ENCODE measurements around the gene COLQ. TPM values are rescaled to one million over a fixed set of nuclear protein-coding genes. Genes with fewer than 3 reads are reported as not detected.

Gene COLQ
- total and polyA plus RNA-seq, 2 experiments from 2014 or later: 0.32 to 0.93 TPM

DNA sequence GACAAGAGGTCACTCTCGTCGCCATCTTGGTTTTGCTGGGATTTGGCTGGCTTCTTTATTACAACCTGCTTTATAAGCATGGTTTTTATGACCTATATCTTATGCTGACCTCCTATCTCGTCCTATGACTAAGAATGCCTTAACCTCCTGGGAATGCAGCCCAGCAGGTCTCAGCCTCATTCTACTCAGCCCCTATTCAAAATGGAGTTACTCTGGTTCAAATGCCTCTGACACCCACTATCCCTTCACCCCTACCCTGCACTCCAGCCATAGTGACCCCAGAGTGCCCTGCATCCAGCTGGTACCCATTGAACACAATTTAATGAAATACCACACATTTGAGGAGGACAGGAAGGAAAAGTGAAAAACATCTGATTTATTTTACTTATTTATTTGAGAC is 117.5 kb downstream of the COLQ start:
- H3K4me3 ChIP-seq: no peak overlapping the region
- H4K20me1 ChIP-seq (ENCODE audit: insufficient read depth): no peaks in the 10 kb centered on the region
- no peak overlapping the region for H3K27ac ChIP-seq
- in situ Hi-C loops (cut with MboI): no loop called here
- no peaks in the 10 kb centered on the region for H3K36me3 ChIP-seq (ENCODE audit: low read depth)
- H3K4me1 ChIP-seq (ENCODE audit: insufficient read depth): no peaks in the 10 kb centered on the region
- H3K9me3 ChIP-seq (ENCODE audit: low read depth): no peaks in the 10 kb centered on the region
- H2AFZ ChIP-seq: no peak overlapping the region
- H3K27me3 ChIP-seq (replicated peaks; ENCODE audit: insufficient read depth): no peaks in the 10 kb centered on the region
- H3F3A ChIP-seq (ENCODE audit: insufficient read depth): no peaks in the 10 kb centered on the region
- no peak overlapping the region for H3K9ac ChIP-seq
- no peaks in the 10 kb centered on the region for H3K9me2 ChIP-seq (ENCODE audit: insufficient read depth)
- DNase-seq: no peak
- no peak overlapping the region for H3K4me2 ChIP-seq (ENCODE audit: unreplicated experiment)
- WGBS, 2 experiments (ENCODE audit: low coverage in 1 of 2, low lambda C conversion rate in 2 of 2, missing lambda C conversion rate in 2 of 2): 80 to 96% methylated on average over 3 of the region's 3 CpGs
- H3K79me2 ChIP-seq (ENCODE audit: insufficient read depth): no peaks in the 10 kb centered on the region
- TF ChIP-seq EZH2phosphoT487 (IDR thresholded peaks at IDR 0.05; ENCODE audit: insufficient read depth, low read depth) (no peak), EZH2 (IDR thresholded peaks at IDR 0.05; ENCODE audit: insufficient read depth, poor library complexity, severe bottlenecking) (no peak)

DNA sequence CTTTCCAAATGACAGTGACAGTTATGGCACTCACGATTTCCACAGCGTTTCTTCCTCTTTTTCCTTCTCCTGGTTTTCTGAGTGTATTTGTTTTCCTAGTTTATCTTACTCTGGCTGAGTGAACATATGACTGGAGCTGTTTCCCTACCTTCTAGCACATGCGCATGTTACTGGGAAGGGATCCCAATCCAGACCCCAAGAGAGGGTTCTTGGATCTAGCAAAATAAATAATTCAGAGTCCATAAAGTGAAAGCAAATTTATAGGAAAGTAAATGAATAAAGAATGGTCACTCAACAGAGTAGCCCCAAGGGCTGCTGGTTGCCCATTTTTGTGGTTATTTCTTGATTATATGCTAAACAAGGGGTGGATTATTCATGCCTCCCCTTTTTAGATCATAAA is 118.0 kb downstream of the COLQ start:
- DNase-seq: no peak
- no peaks in the 10 kb centered on the region for H4K20me1 ChIP-seq (ENCODE audit: insufficient read depth)
- H3K36me3 ChIP-seq (ENCODE audit: low read depth): no peaks in the 10 kb centered on the region
- H3K9me2 ChIP-seq (ENCODE audit: insufficient read depth): no peaks in the 10 kb centered on the region
- no peaks in the 10 kb centered on the region for H3F3A ChIP-seq (ENCODE audit: insufficient read depth)
- H2AFZ ChIP-seq: no peak overlapping the region
- WGBS, 2 experiments (ENCODE audit: low coverage in 1 of 2, low lambda C conversion rate in 2 of 2, missing lambda C conversion rate in 2 of 2): 75 to 81% methylated on average over 3 of the region's 3 CpGs
- no peaks in the 10 kb centered on the region for H3K79me2 ChIP-seq (ENCODE audit: insufficient read depth)
- no peaks in the 10 kb centered on the region for H3K27me3 ChIP-seq (replicated peaks; ENCODE audit: insufficient read depth)
- no peak overlapping the region for H3K4me3 ChIP-seq
- TF ChIP-seq EZH2phosphoT487 (IDR thresholded peaks at IDR 0.05; ENCODE audit: insufficient read depth, low read depth): no peak
- TF ChIP-seq EZH2 (IDR thresholded peaks at IDR 0.05; ENCODE audit: insufficient read depth, poor library complexity, severe bottlenecking): no peak
- no peaks in the 10 kb centered on the region for H3K4me1 ChIP-seq (ENCODE audit: insufficient read depth)
- H3K4me2 ChIP-seq (ENCODE audit: unreplicated experiment): no peak overlapping the region
- H3K27ac ChIP-seq: no peak overlapping the region
- no peak overlapping the region for H3K9ac ChIP-seq
- H3K9me3 ChIP-seq (ENCODE audit: low read depth): no peaks in the 10 kb centered on the region
- in situ Hi-C loops (cut with MboI): no loop called here

- H3K9me2 ChIP-seq (ENCODE audit: insufficient read depth): no peaks in the 10 kb centered on the region
- no peaks in the 10 kb centered on the region for H3K36me3 ChIP-seq (ENCODE audit: low read depth)
- H3F3A ChIP-seq (ENCODE audit: insufficient read depth): no peaks in the 10 kb centered on the region
- H4K20me1 ChIP-seq (ENCODE audit: insufficient read depth): no peaks in the 10 kb centered on the region
- H3K4me1 ChIP-seq (ENCODE audit: insufficient read depth): no peaks in the 10 kb centered on the region
- no peaks in the 10 kb centered on the region for H3K79me2 ChIP-seq (ENCODE audit: insufficient read depth)
- H3K9ac ChIP-seq: no peak overlapping the region
- no peak for TF ChIP-seq EZH2 (IDR thresholded peaks at IDR 0.05; ENCODE audit: insufficient read depth, poor library complexity, severe bottlenecking)
- TF ChIP-seq EZH2phosphoT487 (IDR thresholded peaks at IDR 0.05; ENCODE audit: insufficient read depth, low read depth): no peak
- H3K4me3 ChIP-seq: no peak overlapping the region
- in situ Hi-C loops (cut with MboI): no loop called here
- WGBS, 2 experiments (ENCODE audit: low coverage in 1 of 2, low lambda C conversion rate in 2 of 2, missing lambda C conversion rate in 2 of 2): 74 to 78% methylated on average over 4 of the region's 4 CpGs
- H3K4me2 ChIP-seq (ENCODE audit: unreplicated experiment): no peak overlapping the region
- no peak for DNase-seq
- H3K9me3 ChIP-seq (ENCODE audit: low read depth): no peaks in the 10 kb centered on the region
- no peak overlapping the region for H2AFZ ChIP-seq
- H3K27me3 ChIP-seq (replicated peaks; ENCODE audit: insufficient read depth): no peaks in the 10 kb centered on the region
- H3K27ac ChIP-seq: no peak overlapping the region
Measured at GRCh38 chr3:15401936-15402335, 119.6 kb downstream of the COLQ start.

Small RNAs within 50 kb of the gene (microRNA-seq; reads per million reads assigned to microRNA genes)
- not detected for gene MIR4270 (ENCODE audit: borderline number of aligned reads)

Small RNAs within 50 kb of the gene (small RNA-seq; reads per million reads assigned to genes)
- gene MIR4270 (ENCODE audit: low read depth, low replicate concordance): not detected
- not detected for gene RN7SL110P (ENCODE audit: low read depth, low replicate concordance)
- gene RNU6-1024P (ENCODE audit: low read depth, low replicate concordance): not detected

Other genes starting within 250 kb of the COLQ start
- 39.2 and 69.2 TPM in 2 replicates for gene SH3BP5, start 189.1 kb downstream of the COLQ start, total RNA-seq (2014; rRNA removed; shearing (Covaris generic))
- gene SH3BP5, start 189.1 kb downstream of the COLQ start, polyA plus RNA-seq (2016; fragmentation: Nextera tagmentation; extraction: Ambion mirVana): 35.9 and 37.8 TPM in 2 replicates
- gene METTL6, start 94.2 kb downstream of the COLQ start, total RNA-seq (2014; rRNA removed; shearing (Covaris generic)): 24.2 and 30.9 TPM in 2 replicates
- 20.8 and 21.6 TPM in 2 replicates for gene METTL6, start 94.2 kb downstream of the COLQ start, polyA plus RNA-seq (2016; fragmentation: Nextera tagmentation; extraction: Ambion mirVana)
- 16.9 and 20.9 TPM in 2 replicates for gene EAF1, start 94.1 kb downstream of the COLQ start, total RNA-seq (2014; rRNA removed; shearing (Covaris generic))
- 7.1 and 7.2 TPM in 2 replicates for gene EAF1, start 94.1 kb downstream of the COLQ start, polyA plus RNA-seq (2016; fragmentation: Nextera tagmentation; extraction: Ambion mirVana)
- gene HACL1, start 79.9 kb upstream of the COLQ start, total RNA-seq (2014; rRNA removed; shearing (Covaris generic)): 13.4 and 14.3 TPM in 2 replicates
- 16.3 and 18.8 TPM in 2 replicates for gene HACL1, start 79.9 kb upstream of the COLQ start, polyA plus RNA-seq (2016; fragmentation: Nextera tagmentation; extraction: Ambion mirVana)
- 24.2 and 48.0 TPM in 2 replicates for gene BTD, start 80.0 kb upstream of the COLQ start, total RNA-seq (2014; rRNA removed; shearing (Covaris generic))
- gene BTD, start 80.0 kb upstream of the COLQ start, polyA plus RNA-seq (2016; fragmentation: Nextera tagmentation; extraction: Ambion mirVana): 19.7 and 20.1 TPM in 2 replicates